Neural progenitor cell (in vitro differentiated cells): ENCODE measurements around the gene ODC1.

Source experiments
- EZH2phosphoT487 ChIP-seq: fragments of 200-600 bp; sonication (generic); IDR thresholded peaks from 2 replicates; pipeline ENCODE4 v1.6.1; 2017; ENCODE audit warnings: antibody characterized with exemption
- TF ChIP-seq, protein P1 (sequence below): fragments of 200-600 bp; sonication (generic); IDR thresholded peaks from 2 replicates; pipeline ENCODE4 v1.5.1; 2017; ENCODE audit warnings: antibody characterized with exemption, mild to moderate bottlenecking

- TF ChIP-seq, protein P1, sequence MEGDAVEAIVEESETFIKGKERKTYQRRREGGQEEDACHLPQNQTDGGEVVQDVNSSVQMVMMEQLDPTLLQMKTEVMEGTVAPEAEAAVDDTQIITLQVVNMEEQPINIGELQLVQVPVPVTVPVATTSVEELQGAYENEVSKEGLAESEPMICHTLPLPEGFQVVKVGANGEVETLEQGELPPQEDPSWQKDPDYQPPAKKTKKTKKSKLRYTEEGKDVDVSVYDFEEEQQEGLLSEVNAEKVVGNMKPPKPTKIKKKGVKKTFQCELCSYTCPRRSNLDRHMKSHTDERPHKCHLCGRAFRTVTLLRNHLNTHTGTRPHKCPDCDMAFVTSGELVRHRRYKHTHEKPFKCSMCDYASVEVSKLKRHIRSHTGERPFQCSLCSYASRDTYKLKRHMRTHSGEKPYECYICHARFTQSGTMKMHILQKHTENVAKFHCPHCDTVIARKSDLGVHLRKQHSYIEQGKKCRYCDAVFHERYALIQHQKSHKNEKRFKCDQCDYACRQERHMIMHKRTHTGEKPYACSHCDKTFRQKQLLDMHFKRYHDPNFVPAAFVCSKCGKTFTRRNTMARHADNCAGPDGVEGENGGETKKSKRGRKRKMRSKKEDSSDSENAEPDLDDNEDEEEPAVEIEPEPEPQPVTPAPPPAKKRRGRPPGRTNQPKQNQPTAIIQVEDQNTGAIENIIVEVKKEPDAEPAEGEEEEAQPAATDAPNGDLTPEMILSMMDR: no peak
- TF ChIP-seq EZH2phosphoT487: no peak
Observed at GRCh38 chr2:10473121-10473756, 25.1 kb upstream of the ODC1 start.
